ENCODE measurements around the gene VWA8. TPM values are rescaled to one million over a fixed set of nuclear protein-coding genes. Genes with fewer than 3 reads are reported as not detected.

VWA8 gene
- total RNA-seq, 1 donor from 2014 or later, result 15.8 TPM

DNA sequence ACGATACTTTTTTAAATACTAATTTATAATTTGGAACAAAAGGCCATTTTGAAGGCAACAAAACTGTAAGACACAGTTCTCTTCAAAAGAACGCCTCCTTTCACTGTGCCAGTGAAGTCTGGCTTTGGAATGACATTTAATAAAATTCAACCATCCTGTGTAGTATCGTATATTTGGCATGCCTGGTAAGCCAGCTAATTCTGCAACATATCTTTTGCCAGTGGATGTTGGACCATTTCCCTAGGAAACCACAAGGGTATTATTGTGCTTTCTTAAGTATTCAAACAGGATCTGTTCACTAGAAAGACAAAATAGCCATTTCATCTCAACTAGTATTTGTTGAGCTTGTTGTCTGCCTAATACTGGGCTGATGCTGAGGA lies 391.9 kb downstream of the VWA8 start:
- peaks cover 13% of the 10 kb centered on the region for H3K36me3 Mint-ChIP-seq (ENCODE audit: unreplicated experiment)
- TF ChIP-seq, protein P1, sequence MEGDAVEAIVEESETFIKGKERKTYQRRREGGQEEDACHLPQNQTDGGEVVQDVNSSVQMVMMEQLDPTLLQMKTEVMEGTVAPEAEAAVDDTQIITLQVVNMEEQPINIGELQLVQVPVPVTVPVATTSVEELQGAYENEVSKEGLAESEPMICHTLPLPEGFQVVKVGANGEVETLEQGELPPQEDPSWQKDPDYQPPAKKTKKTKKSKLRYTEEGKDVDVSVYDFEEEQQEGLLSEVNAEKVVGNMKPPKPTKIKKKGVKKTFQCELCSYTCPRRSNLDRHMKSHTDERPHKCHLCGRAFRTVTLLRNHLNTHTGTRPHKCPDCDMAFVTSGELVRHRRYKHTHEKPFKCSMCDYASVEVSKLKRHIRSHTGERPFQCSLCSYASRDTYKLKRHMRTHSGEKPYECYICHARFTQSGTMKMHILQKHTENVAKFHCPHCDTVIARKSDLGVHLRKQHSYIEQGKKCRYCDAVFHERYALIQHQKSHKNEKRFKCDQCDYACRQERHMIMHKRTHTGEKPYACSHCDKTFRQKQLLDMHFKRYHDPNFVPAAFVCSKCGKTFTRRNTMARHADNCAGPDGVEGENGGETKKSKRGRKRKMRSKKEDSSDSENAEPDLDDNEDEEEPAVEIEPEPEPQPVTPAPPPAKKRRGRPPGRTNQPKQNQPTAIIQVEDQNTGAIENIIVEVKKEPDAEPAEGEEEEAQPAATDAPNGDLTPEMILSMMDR (IDR thresholded peaks at IDR 0.05), result peak; percentile 12
- H3K4me3 Mint-ChIP-seq (ENCODE audit: unreplicated experiment), result no peak overlapping the region
- H3K27me3 Mint-ChIP-seq (ENCODE audit: unreplicated experiment), result no peaks in the 10 kb centered on the region
- H3K9me3 Mint-ChIP-seq (ENCODE audit: unreplicated experiment), result no peaks in the 10 kb centered on the region
- H3K27ac Mint-ChIP-seq (ENCODE audit: unreplicated experiment), result no peak overlapping the region
- DNase-seq (ENCODE audit: extremely low spot score, unreplicated experiment), result no peak
- peaks cover 17% of the 10 kb centered on the region for H3K4me1 Mint-ChIP-seq (ENCODE audit: unreplicated experiment)

GRCh38 chr13:41568143-41568971 lies 392.6 kb downstream of the VWA8 start:
- H3K4me3 Mint-ChIP-seq (ENCODE audit: unreplicated experiment), result no peak overlapping the region
- TF ChIP-seq, protein P1 (IDR thresholded peaks at IDR 0.05), result no peak
- DNase-seq (ENCODE audit: extremely low spot score, unreplicated experiment), result no peak
- no peaks in the 10 kb centered on the region for H3K9me3 Mint-ChIP-seq (ENCODE audit: unreplicated experiment)
- no peaks in the 10 kb centered on the region for H3K27me3 Mint-ChIP-seq (ENCODE audit: unreplicated experiment)
- peaks cover 23% of the 10 kb centered on the region for H3K4me1 Mint-ChIP-seq (ENCODE audit: unreplicated experiment)
- H3K27ac Mint-ChIP-seq (ENCODE audit: unreplicated experiment), result no peak overlapping the region
- peaks cover 13% of the 10 kb centered on the region for H3K36me3 Mint-ChIP-seq (ENCODE audit: unreplicated experiment)

- TF ChIP-seq, protein P1 (IDR thresholded peaks at IDR 0.05), result no peak
- Mint-ChIP-seq H3K27me3 (ENCODE audit: unreplicated experiment) (no peaks in the 10 kb centered on the region), H3K36me3 (ENCODE audit: unreplicated experiment) (peaks cover 13% of the 10 kb centered on the region), H3K9me3 (ENCODE audit: unreplicated experiment) (no peaks in the 10 kb centered on the region), H3K4me3 (ENCODE audit: unreplicated experiment) (no peak overlapping the region), H3K27ac (ENCODE audit: unreplicated experiment) (no peak overlapping the region), H3K4me1 (ENCODE audit: unreplicated experiment) (peaks cover 33% of the 10 kb centered on the region)
- DNase-seq (ENCODE audit: extremely low spot score, unreplicated experiment), result no peak
Measured at GRCh38 chr13:41567363-41567762, 393.5 kb downstream of the VWA8 start.

- TF ChIP-seq, protein P1 (IDR thresholded peaks at IDR 0.05), result no peak
- Mint-ChIP-seq H3K9me3 (ENCODE audit: unreplicated experiment) (no peaks in the 10 kb centered on the region), H3K4me1 (ENCODE audit: unreplicated experiment) (peaks cover 48% of the 10 kb centered on the region), H3K27me3 (ENCODE audit: unreplicated experiment) (no peaks in the 10 kb centered on the region), H3K27ac (ENCODE audit: unreplicated experiment) (no peak overlapping the region), H3K36me3 (ENCODE audit: unreplicated experiment) (peaks cover 13% of the 10 kb centered on the region), H3K4me3 (ENCODE audit: unreplicated experiment) (no peak overlapping the region)
- DNase-seq (ENCODE audit: extremely low spot score, unreplicated experiment), result no peak
Measured at GRCh38 chr13:41565846-41566245, 395.1 kb downstream of the VWA8 start.

GRCh38 chr13:41565216-41565615 lies 395.7 kb downstream of the VWA8 start:
- peaks cover 50% of the 10 kb centered on the region for H3K4me1 Mint-ChIP-seq (ENCODE audit: unreplicated experiment)
- TF ChIP-seq, protein P1 (IDR thresholded peaks at IDR 0.05), result no peak
- H3K4me3 Mint-ChIP-seq (ENCODE audit: unreplicated experiment), result no peak overlapping the region
- peak overlapping the region; percentile 13 for H3K27ac Mint-ChIP-seq (ENCODE audit: unreplicated experiment)
- no peaks in the 10 kb centered on the region for H3K27me3 Mint-ChIP-seq (ENCODE audit: unreplicated experiment)
- H3K36me3 Mint-ChIP-seq (ENCODE audit: unreplicated experiment), result peaks cover 13% of the 10 kb centered on the region
- no peak for DNase-seq (ENCODE audit: extremely low spot score, unreplicated experiment)
- H3K9me3 Mint-ChIP-seq (ENCODE audit: unreplicated experiment), result no peaks in the 10 kb centered on the region
